MCF 10A (cell line): Measurements from ENCODE around the gene UBE2C. TPM values are rescaled to one million over a fixed set of nuclear protein-coding genes. Genes with fewer than 3 reads are reported as not detected.
"Not testable (repeated sequence)": the region's sequence is repeated elsewhere in the genome, so short reads cannot be mapped to it uniquely, and the experiment has no call there.

ENCODE experiments used
- Bru-seq: library from RNA; stranded (reverse); fragments of 400-500 nt; gene quantifications from one replicate; lab custom pipeline; 2021; lab: Mats Ljungman, UMichigan
- BruChase-seq, 2 experiments: library from RNA; stranded (reverse); fragments of 400-500 nt; gene quantifications; one replicate each; lab custom pipeline; 2021; lab: Mats Ljungman, UMichigan
- BruUV-seq: library from RNA; stranded (reverse); fragments of 400-500 nt; replicated peaks from 2 replicates; lab custom pipeline; 2021; lab: Mats Ljungman, UMichigan
- CTCF ChIA-PET: fragments of 300-600 bp; sonication (Branson Sonifier 250); formaldehyde crosslinking; extraction: SDS; loops from one replicate; lab custom pipeline; 2021; ENCODE audit warnings: antibody characterized with exemption, inconsistent platforms; lab: Yijun Ruan, JAX
- POLR2A ChIA-PET: fragments of 300-600, 350-650 bp; sonication (Branson Sonifier 250); formaldehyde crosslinking; extraction: SDS; loops from one replicate; lab custom pipeline; 2020; ENCODE audit warnings: antibody characterized with exemption, inconsistent platforms; lab: Yijun Ruan, JAX
- DNase-seq: peaks from one replicate; pipeline ENCODE4 v3.0.0-alpha.2; 2018; ENCODE audit not compliant: unreplicated experiment
- H3K27ac Mint-ChIP-seq: one replicate; pipeline ENCODE4 v1.8.0; 2022; ENCODE audit warnings: mild to moderate bottlenecking, low read depth, mixed read lengths; ENCODE audit not compliant: unreplicated experiment
- H3K27me3 Mint-ChIP-seq: one replicate; pipeline ENCODE4 v1.8.0; 2022; ENCODE audit warnings: mixed read lengths; ENCODE audit not compliant: insufficient read depth, unreplicated experiment
- H3K36me3 Mint-ChIP-seq: one replicate; pipeline ENCODE4 v1.8.0; 2022; ENCODE audit warnings: mild to moderate bottlenecking, moderate library complexity, mixed read lengths; ENCODE audit not compliant: insufficient read depth, unreplicated experiment
- H3K4me1 Mint-ChIP-seq: one replicate; pipeline ENCODE4 v1.8.0; 2022; ENCODE audit warnings: mixed read lengths; ENCODE audit not compliant: insufficient read depth, unreplicated experiment
- H3K4me3 Mint-ChIP-seq: one replicate; pipeline ENCODE4 v1.8.0; 2022; ENCODE audit warnings: mild to moderate bottlenecking, moderate library complexity, mixed read lengths; ENCODE audit not compliant: unreplicated experiment
- H3K9me3 Mint-ChIP-seq: one replicate; pipeline ENCODE4 v1.8.0; 2022; ENCODE audit warnings: mixed read lengths; ENCODE audit not compliant: unreplicated experiment
- intact Hi-C: fragments of 100-400 bp; cut with micrococcal nuclease; formaldehyde crosslinking; loops from 2 replicates; pipeline ENCODE4 v1.14.1; 2022
- long read RNA-seq: library from polyadenylated mRNA; stranded (forward); transcript quantifications from one replicate; pipeline ENCODE4 v2.0.0, GENCODE V29; 2022
- total RNA-seq: library from RNA; stranded (reverse); gene quantifications from 2 replicates; pipeline ENCODE4 v1.2.3, GENCODE V29; 2022
- TF ChIP-seq, protein P1 (sequence below): fragments of 200-600 bp; IDR thresholded peaks from one replicate; pipeline ENCODE4 v1.8.0; 2022; ENCODE audit warnings: antibody characterized with exemption, mild to moderate bottlenecking; ENCODE audit not compliant: unreplicated experiment

The UBE2C gene
- total RNA-seq (98.4 and 107 TPM in 2 replicates), Bru-seq, nascent RNA (percentile 83 among the genes with signal in this experiment), BruChase-seq, experiment 1, labeled RNA remaining after a 6-hour chase (percentile 92 among the genes with signal in this experiment), BruChase-seq, experiment 2, labeled RNA remaining after a 2-hour chase (percentile 87 among the genes with signal in this experiment)
- long read RNA-seq, transcript UBE2C-204 (6 exons, 850 nt): major isoform, 165 of 190 reads
- long read RNA-seq, partial matches to known transcripts: 9 of 190 reads
- long read RNA-seq, other reads (novel, unspliced or antisense): 9 of 190 reads

DNA sequence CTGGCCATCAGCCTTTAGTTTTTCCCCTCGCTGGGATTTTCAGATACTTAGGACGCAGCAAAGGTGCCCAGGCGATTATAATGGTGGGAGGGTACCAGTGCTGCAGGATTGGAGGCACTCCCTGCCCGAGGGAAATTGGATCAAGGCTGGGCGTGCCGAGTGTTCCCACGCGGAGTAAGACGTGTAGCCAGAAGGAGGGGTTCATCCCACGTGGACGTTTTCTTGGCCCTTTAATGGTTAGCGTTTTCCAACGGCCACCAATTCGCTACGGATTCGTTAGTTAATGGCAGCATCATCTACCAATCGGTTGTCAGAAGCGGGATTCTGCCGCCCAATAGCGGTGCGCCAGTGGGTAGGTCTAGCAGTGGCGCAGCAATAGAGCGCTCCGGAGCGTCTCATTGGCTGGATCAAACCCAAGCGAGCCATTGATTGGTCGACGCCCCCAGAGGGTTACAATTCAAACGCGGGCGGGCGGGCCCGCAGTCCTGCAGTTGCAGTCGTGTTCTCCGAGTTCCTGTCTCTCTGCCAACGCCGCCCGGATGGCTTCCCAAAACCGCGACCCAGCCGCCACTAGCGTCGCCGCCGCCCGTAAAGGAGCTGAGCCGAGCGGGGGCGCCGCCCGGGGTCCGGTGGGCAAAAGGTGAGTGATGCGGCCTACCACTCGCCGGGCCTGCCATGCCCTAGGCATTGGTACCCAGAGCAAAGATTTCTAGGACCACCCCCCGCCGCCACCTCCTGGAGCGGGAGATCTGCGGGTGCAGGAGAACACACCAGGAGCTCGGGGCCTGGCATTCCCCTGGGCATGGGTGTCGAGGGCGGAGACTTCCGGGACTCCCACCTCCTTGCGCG is at the start of gene UBE2C:
Gene UBE2C, plus strand, starts transcription at position 488 of the 849 bp plus-strand sequence. Its CDS starts 52 bp downstream, at position 540.
- CTCF ChIA-PET: interaction anchor here (0.6 to 2.6 kb wide), 11 partner anchors 8 to 534 kb away, joined by 3 to 14 read pairs (median 3); no protein-coding TSS in a partner anchor
- H3K4me3 Mint-ChIP-seq: peak within 1 kb of the TSS; percentile 85
- peaks cover 45% of the 10 kb centered on the region for H3K36me3 Mint-ChIP-seq
- peak; percentile 99 for DNase-seq
- no peaks in the 10 kb centered on the region for H3K9me3 Mint-ChIP-seq
- peaks cover 24% of the 10 kb centered on the region for H3K4me1 Mint-ChIP-seq
- TF ChIP-seq, protein P1, sequence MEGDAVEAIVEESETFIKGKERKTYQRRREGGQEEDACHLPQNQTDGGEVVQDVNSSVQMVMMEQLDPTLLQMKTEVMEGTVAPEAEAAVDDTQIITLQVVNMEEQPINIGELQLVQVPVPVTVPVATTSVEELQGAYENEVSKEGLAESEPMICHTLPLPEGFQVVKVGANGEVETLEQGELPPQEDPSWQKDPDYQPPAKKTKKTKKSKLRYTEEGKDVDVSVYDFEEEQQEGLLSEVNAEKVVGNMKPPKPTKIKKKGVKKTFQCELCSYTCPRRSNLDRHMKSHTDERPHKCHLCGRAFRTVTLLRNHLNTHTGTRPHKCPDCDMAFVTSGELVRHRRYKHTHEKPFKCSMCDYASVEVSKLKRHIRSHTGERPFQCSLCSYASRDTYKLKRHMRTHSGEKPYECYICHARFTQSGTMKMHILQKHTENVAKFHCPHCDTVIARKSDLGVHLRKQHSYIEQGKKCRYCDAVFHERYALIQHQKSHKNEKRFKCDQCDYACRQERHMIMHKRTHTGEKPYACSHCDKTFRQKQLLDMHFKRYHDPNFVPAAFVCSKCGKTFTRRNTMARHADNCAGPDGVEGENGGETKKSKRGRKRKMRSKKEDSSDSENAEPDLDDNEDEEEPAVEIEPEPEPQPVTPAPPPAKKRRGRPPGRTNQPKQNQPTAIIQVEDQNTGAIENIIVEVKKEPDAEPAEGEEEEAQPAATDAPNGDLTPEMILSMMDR: no peak
- no TSS peak for BruUV-seq
- POLR2A ChIA-PET: interaction anchor here (1.0 to 2.8 kb wide), 6 partner anchors 14 to 151 kb away, joined by 3 to 17 read pairs (median 5); partner anchors contain the start of genes DNTTIP1, SNX21 and WFDC3
- peak within 1 kb of the TSS; percentile 78 for H3K27ac Mint-ChIP-seq
- intact Hi-C loops: no loop called here
- H3K27me3 Mint-ChIP-seq: no peaks in the 10 kb centered on the region

DNA sequence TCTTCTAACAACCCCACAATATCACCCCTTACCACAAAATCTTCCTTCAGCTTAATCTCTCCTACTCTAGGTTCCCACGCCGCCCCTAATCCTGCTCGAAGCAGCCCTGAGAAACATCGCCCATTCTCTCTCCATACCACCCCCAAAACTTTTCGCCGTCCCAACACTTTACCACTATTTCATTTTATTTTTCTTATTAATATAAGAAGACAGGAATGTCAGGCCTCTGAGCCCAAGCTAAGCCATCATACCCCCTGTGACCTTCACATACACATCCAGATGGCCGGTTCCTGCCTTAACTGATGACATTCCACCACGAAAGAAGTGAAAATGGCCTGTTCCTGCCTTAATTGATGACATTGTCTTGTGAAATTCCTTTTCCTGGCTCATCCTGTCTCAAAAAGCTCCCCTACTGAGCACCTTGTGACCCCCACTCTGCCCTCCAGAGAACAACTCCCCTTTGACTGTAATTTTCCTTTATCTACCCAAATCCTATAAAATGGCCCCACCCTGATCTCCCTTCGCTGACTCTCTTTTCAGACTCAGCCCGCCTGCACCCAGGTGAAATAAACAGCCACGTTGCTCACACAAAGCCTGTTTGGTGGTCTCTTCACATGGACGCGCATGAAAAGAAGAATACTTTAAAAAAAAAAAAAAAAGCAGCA is 47.7 kb upstream of the UBE2C start:
- BruUV-seq, H3K27me3 Mint-ChIP-seq, H3K4me1 Mint-ChIP-seq, intact Hi-C loops, H3K4me3 Mint-ChIP-seq, DNase-seq, H3K27ac Mint-ChIP-seq, H3K9me3 Mint-ChIP-seq, H3K36me3 Mint-ChIP-seq: not testable (repeated sequence)
- POLR2A ChIA-PET: interaction anchor here (0.7 kb wide), 1 partner anchor 681 kb away, joined by 3 read pairs; no protein-coding TSS in a partner anchor
- CTCF ChIA-PET: interaction anchor here (0.6 to 1.3 kb wide), 5 partner anchors 228 to 446 kb away, joined by 3 to 7 read pairs (median 3); no protein-coding TSS in a partner anchor

DNA sequence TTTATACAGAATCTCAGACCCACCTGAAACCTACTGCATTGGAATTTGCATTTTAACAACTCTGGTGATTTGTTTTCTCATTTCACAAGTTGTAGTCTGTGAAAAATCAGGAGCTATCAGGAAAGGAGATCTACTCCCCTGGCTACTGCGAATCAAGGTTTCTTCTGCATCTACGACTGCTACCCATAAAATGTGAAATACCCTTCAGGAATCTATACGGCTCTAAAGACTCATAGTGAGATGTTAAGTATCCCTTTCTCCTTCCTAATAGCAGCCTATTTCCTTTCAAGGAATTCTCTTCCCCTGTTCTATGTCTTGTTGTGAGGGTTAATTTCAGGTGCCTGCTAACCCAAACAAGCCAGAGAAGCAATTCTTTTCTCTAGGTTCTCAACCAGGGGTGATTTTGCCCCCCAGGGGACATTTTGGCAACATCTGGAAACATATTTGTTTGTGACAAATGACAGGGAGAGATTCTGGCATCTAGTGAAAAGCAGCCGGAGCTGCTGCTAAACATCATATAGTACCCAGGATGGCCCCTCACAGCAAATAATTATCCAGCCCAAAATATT is 47.1 kb upstream of the UBE2C start:
- POLR2A ChIA-PET: interaction anchor here (0.6 to 0.7 kb wide), 2 partner anchors 33 to 682 kb away, joined by 3 read pairs; no protein-coding TSS in a partner anchor
- Mint-ChIP-seq H3K27me3 (no peaks in the 10 kb centered on the region), H3K27ac (no peak overlapping the region), H3K36me3 (no peaks in the 10 kb centered on the region), H3K4me3 (no peak overlapping the region), H3K4me1 (no peaks in the 10 kb centered on the region), H3K9me3 (no peaks in the 10 kb centered on the region)
- BruUV-seq: no TSS peak
- CTCF ChIA-PET: interaction anchor here (0.6 to 1.3 kb wide), 5 partner anchors 229 to 447 kb away, joined by 3 to 7 read pairs (median 3); no protein-coding TSS in a partner anchor
- TF ChIP-seq, protein P1: no peak
- intact Hi-C loops: no loop called here
- no peak for DNase-seq

DNA sequence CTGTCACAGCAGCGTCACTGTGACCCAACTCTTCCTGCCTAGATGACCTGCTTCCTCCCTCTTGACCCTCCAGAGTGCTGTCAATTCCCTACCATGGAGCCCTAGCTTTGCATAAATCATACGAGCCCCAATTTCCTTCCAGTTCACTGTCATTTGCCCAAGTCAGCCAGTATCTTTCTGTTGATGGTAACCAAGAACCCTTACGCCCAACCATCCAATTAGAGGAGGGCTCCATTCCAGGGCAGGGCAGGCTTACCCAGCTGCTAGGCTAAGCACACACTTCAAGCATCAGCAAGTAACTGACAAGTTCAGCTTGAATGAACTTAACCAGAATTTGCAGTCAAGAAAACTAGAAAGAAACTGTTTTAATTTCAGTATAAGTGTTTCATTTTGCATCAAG is 46.5 kb upstream of the UBE2C start:
- Mint-ChIP-seq H3K27ac (no peak overlapping the region), H3K4me3 (no peak overlapping the region), H3K27me3 (no peaks in the 10 kb centered on the region), H3K4me1 (no peaks in the 10 kb centered on the region), H3K36me3 (no peaks in the 10 kb centered on the region), H3K9me3 (no peaks in the 10 kb centered on the region)
- intact Hi-C loops: no loop called here
- DNase-seq: no peak
- TF ChIP-seq, protein P1: no peak
- CTCF ChIA-PET: interaction anchor here (0.6 kb wide), 1 partner anchor 9 kb away, joined by 3 read pairs; no protein-coding TSS in a partner anchor
- POLR2A ChIA-PET: interaction anchor here (0.6 kb wide), 1 partner anchor 34 kb away, joined by 3 read pairs; no protein-coding TSS in a partner anchor
- BruUV-seq: no TSS peak
